A673 (cell line): ENCODE data around the gene CKMT2. TPM values are rescaled to one million over a fixed set of nuclear protein-coding genes. Genes with fewer than 3 reads are reported as not detected.
"Not testable (repeated sequence)": the region's sequence is repeated elsewhere in the genome, so short reads cannot be mapped to it uniquely, and the experiment has no call there.

Experiments
- BruUV-seq: library from RNA; stranded (reverse); fragments of 400-500 nt; replicated peaks from 2 replicates; lab custom pipeline; 2021; lab: Mats Ljungman, UMichigan
- CTCF ChIA-PET: fragments of 300-600 bp; sonication (Branson Sonifier 250); formaldehyde crosslinking; loops from one replicate; lab custom pipeline; 2022; ENCODE audit warnings: antibody characterized with exemption; lab: Charles Lee
- POLR2A ChIA-PET: fragments of 300-600 bp; sonication (Branson Sonifier 250); formaldehyde crosslinking; loops from one replicate; lab custom pipeline; 2022; ENCODE audit warnings: antibody characterized with exemption; ENCODE audit not compliant: low non-redundant PET; lab: Charles Lee
- DNase-seq: peaks from one replicate; pipeline ENCODE4 v3.0.0-alpha.2; 2015; ENCODE audit warnings: low spot score
- H3K27ac ChIP-seq: fragments of 200-600 bp; sonication (generic); 2 replicates; pipeline ENCODE4 v1.5.1; 2016; ENCODE audit warnings: mixed run types, low read depth, mild to moderate bottlenecking, mixed read lengths, antibody characterized with exemption, low read length; ENCODE audit not compliant: poor library complexity, severe bottlenecking
- H3K27me3 ChIP-seq: fragments of 200-600 bp; sonication (generic); replicated peaks from 2 replicates; pipeline ENCODE4 v1.6.1; 2017; ENCODE audit warnings: mixed run types, low read depth, mild to moderate bottlenecking, mixed read lengths, antibody characterized with exemption, low read length; ENCODE audit not compliant: insufficient read depth, poor library complexity
- H3K36me3 ChIP-seq: fragments of 200-600 bp; sonication (generic); 2 replicates; pipeline ENCODE4 v1.6.1; 2016; ENCODE audit warnings: mixed run types, mild to moderate bottlenecking, mixed read lengths, antibody characterized with exemption, low read length; ENCODE audit not compliant: insufficient read depth, poor library complexity, severe bottlenecking
- H3K4me1 ChIP-seq: fragments of 200-600 bp; sonication (generic); 2 replicates; pipeline ENCODE4 v1.6.1; 2017; ENCODE audit warnings: mixed run types, mild to moderate bottlenecking, mixed read lengths, antibody characterized with exemption, low read length; ENCODE audit not compliant: insufficient read depth, poor library complexity, severe bottlenecking
- H3K4me3 ChIP-seq: fragments of 200-600 bp; sonication (generic); 2 replicates; pipeline ENCODE4 v1.5.1; 2016; ENCODE audit warnings: low read depth, mixed run types, mild to moderate bottlenecking, mixed read lengths, low read length; ENCODE audit not compliant: poor library complexity, severe bottlenecking
- H3K9me3 ChIP-seq: fragments of 200-600 bp; sonication (generic); 2 replicates; pipeline ENCODE4 v1.6.1; 2016; ENCODE audit warnings: mixed run types, low read depth, mild to moderate bottlenecking, mixed read lengths, antibody characterized with exemption, low read length; ENCODE audit not compliant: poor library complexity, severe bottlenecking
- CTCF ChIP-seq: fragments of 300-800, 200-600 bp; sonication (generic); conservative IDR thresholded peaks from 2 replicates; pipeline ENCODE4 v1.5.1; 2017; ENCODE audit warnings: low read depth, mild to moderate bottlenecking, antibody characterized with exemption, low read length, moderate library complexity, mixed read lengths
- EZH2 ChIP-seq: fragments of 200-600 bp; sonication (generic); IDR thresholded peaks from 2 replicates; pipeline ENCODE4 v1.6.1; 2017; ENCODE audit warnings: borderline replicate concordance, low read depth, mild to moderate bottlenecking, mixed read lengths, antibody characterized with exemption, low read length; ENCODE audit not compliant: poor library complexity, severe bottlenecking
- intact Hi-C: fragments of 100-400 bp; cut with micrococcal nuclease; formaldehyde crosslinking; loops from one replicate; pipeline ENCODE4 v1.10.0; 2022; ENCODE audit not compliant: unreplicated experiment
- total RNA-seq: library from RNA; stranded (reverse); gene quantifications from 2 replicates; pipeline ENCODE4 v1.2.3, GENCODE V29; 2021

The CKMT2 gene
- total RNA-seq, 1 experiment from 2014 or later, result not detected

- no TSS peak for BruUV-seq
Observed at GRCh38 chr5:81253875-81254274, 20.8 kb downstream of the CKMT2 start.

GRCh38 chr5:81254886-81255559, 21.9 kb downstream of the CKMT2 start:
- DNase-seq, result no peak
- BruUV-seq, result no TSS peak
- Histone ChIP-seq H3K4me1 (no peaks in the 10 kb centered on the region), H3K9me3 (no peaks in the 10 kb centered on the region), H3K27ac (no peak overlapping the region), H3K27me3 (no peaks in the 10 kb centered on the region), H3K4me3 (no peak overlapping the region), H3K36me3 (no peaks in the 10 kb centered on the region)
- CTCF ChIA-PET, result no interaction called here
- intact Hi-C loops, result no loop called here
- TF ChIP-seq EZH2 (no peak), CTCF (no peak)
- POLR2A ChIA-PET, result no interaction called here

More at GRCh38 chr5:81253875-81254274, 20.8 kb downstream of the CKMT2 start:
- no peak overlapping the region for H3K27ac ChIP-seq
- CTCF ChIA-PET, result no interaction called here
- H3K36me3 ChIP-seq, result no peaks in the 10 kb centered on the region
- no peaks in the 10 kb centered on the region for H3K4me1 ChIP-seq
- TF ChIP-seq EZH2 (no peak), CTCF (no peak)
- H3K4me3 ChIP-seq, result no peak overlapping the region
- POLR2A ChIA-PET, result no interaction called here
- DNase-seq, result no peak
- H3K27me3 ChIP-seq, result no peaks in the 10 kb centered on the region
- intact Hi-C loops, result no loop called here
- no peaks in the 10 kb centered on the region for H3K9me3 ChIP-seq

GRCh38 chr5:81256766-81257165, 23.6 kb downstream of the CKMT2 start:
- Histone ChIP-seq H3K27ac (no peak overlapping the region), H3K4me1 (no peaks in the 10 kb centered on the region), H3K36me3 (no peaks in the 10 kb centered on the region), H3K9me3 (no peaks in the 10 kb centered on the region), H3K4me3 (no peak overlapping the region), H3K27me3 (no peaks in the 10 kb centered on the region)
- no peak for DNase-seq
- TF ChIP-seq EZH2, result no peak
- no peak for TF ChIP-seq CTCF
- intact Hi-C loops, result no loop called here
- POLR2A ChIA-PET, result interaction anchor here (0.6 kb wide), 1 partner anchor 804 kb away, joined by 9 read pairs; no protein-coding TSS in a partner anchor
- no TSS peak for BruUV-seq
- CTCF ChIA-PET, result interaction anchor here (0.6 kb wide), 1 partner anchor 407 kb away, joined by 3 read pairs; no protein-coding TSS in a partner anchor

- H3K36me3 ChIP-seq, intact Hi-C loops, H3K4me3 ChIP-seq, H3K9me3 ChIP-seq, DNase-seq, CTCF ChIA-PET, H3K27ac ChIP-seq, BruUV-seq, H3K4me1 ChIP-seq, H3K27me3 ChIP-seq, POLR2A ChIA-PET: not testable (repeated sequence)
Observed at GRCh38 chr5:81262796-81263195, 29.7 kb downstream of the CKMT2 start.
